Panc1 (cell line): Measurements from ENCODE around the gene THSD7B.

ENCODE experiments used
- CTCF ChIP-seq: fragments of 450-650 bp; IDR thresholded peaks from 2 replicates; pipeline ENCODE4 v1.5.1; 2017; ENCODE audit warnings: mild to moderate bottlenecking
- POLR2AphosphoS5 ChIP-seq: IDR thresholded peaks from 2 replicates; pipeline ENCODE4 v1.6.1; 2012; ENCODE audit warnings: mild to moderate bottlenecking, low read depth, low read length, moderate library complexity
- REST ChIP-seq, 2 experiments: IDR thresholded peaks; 2 replicates each; pipeline ENCODE4 v1.6.1; 2011 to 2012; ENCODE audit warnings: low read depth in 2 of 2, control low read depth in 1 of 2, low read length in 1 of 2, mild to moderate bottlenecking in 1 of 2, moderate library complexity in 1 of 2; ENCODE audit not compliant: insufficient read depth in 1 of 2
- SIN3A ChIP-seq: IDR thresholded peaks from 2 replicates; pipeline ENCODE4 v1.6.1; 2012; ENCODE audit warnings: low read depth, mild to moderate bottlenecking, low read length, moderate library complexity, borderline replicate concordance; ENCODE audit not compliant: insufficient read depth
- TCF7L2 ChIP-seq: IDR thresholded peaks from 2 replicates; pipeline ENCODE4 v1.6.1; 2011; ENCODE audit warnings: mild to moderate bottlenecking, low read depth, low read length, inconsistent platforms

GRCh38 chr2:136727973-136728699 is 37.2 kb upstream of the THSD7B start:
- TF ChIP-seq CTCF (no peak), POLR2AphosphoS5 (no peak), TCF7L2 (no peak), REST (IDR thresholded peaks at IDR 0.05; ENCODE audit: insufficient read depth in 1 of 2, low read depth in 2 of 2, low read length in 1 of 2) (no peak), SIN3A (no peak)
